Left lung (tissue), 10 donors: ENCODE data around the gene B2M. TPM values are rescaled to one million over a fixed set of nuclear protein-coding genes. Genes with fewer than 3 reads are reported as not detected.

ENCODE experiments used
- ATAC-seq: fragments of 200-7000 bp; cut with Tn5 transposase; one replicate; pipeline ENCODE4 v1.9.1; 2020; ENCODE audit warnings: moderate library complexity
- DNase-seq, 4 donors: peaks; one replicate each; pipeline ENCODE4 v3.0.0-alpha.2; 2013 to 2020
- H3K27ac ChIP-seq, 2 donors: fragments of 200-600 bp; sonication (generic) in 1 of 2; one replicate each; pipeline versions ENCODE4 v1.5.0 to v1.8.0; 2020 to 2021
- H3K27me3 ChIP-seq, 2 donors: fragments of 200-600 bp; sonication (generic) in 1 of 2; one replicate each; pipeline versions ENCODE4 v1.5.0 to v1.8.0; 2020 to 2021
- H3K36me3 ChIP-seq, 2 donors: fragments of 200-600 bp; sonication (generic) in 1 of 2; one replicate each; pipeline versions ENCODE4 v1.5.0 to v1.8.0; 2020 to 2021
- H3K4me1 ChIP-seq, 2 donors: fragments of 200-600 bp; one replicate each; pipeline ENCODE4 v1.8.0; 2021
- H3K4me3 ChIP-seq, 2 donors: fragments of 200-600 bp; sonication (generic) in 1 of 2; one replicate each; pipeline versions ENCODE4 v1.5.0 to v1.8.0; 2020 to 2021; ENCODE audit warnings: mild to moderate bottlenecking in 1 of 2
- H3K9me3 ChIP-seq, 2 donors: fragments of 200-600 bp; sonication (generic) in 1 of 2; one replicate each; pipeline versions ENCODE4 v1.5.0 to v1.8.0; 2020 to 2021
- CTCF ChIP-seq, 2 donors: fragments of 200-600 bp; sonication (generic) in 1 of 2; IDR thresholded peaks; one replicate each; pipeline versions ENCODE4 v1.5.0 to v1.8.0; 2021; ENCODE audit warnings: antibody characterized with exemption in 2 of 2
- intact Hi-C, 2 donors: fragments of 100-400 bp; cut with DNase I; formaldehyde crosslinking; loops; one replicate each; pipeline versions ENCODE4 v1.11.2 to v1.14.2; 2022
- polyA plus RNA-seq, 6 donors: library from polyadenylated mRNA; unstranded; fragments of 120-200 nt; gene quantifications; one replicate each; pipeline ENCODE4 v1.2.1, GENCODE V29; 2013; ENCODE audit not compliant: insufficient read length in 6 of 6
- total RNA-seq, 2 donors: library from RNA; stranded (reverse); fragmentation: NEBNext Ultra II Directional; extraction: Animal tissue kit (Norgen Biotek cat#: 25700); gene quantifications; one replicate each; pipeline ENCODE4 v1.2.1, GENCODE V29; 2021
- donor health status: DM: no; HTN: yes; CAD: no.
- donor health status: DM: no; HTN: no; CAD: no.

Gene B2M
- total and polyA plus RNA-seq, 8 donors = 1,154 to 5,072 (median 1,442) TPM

GRCh38 chr15:44715797-44716334 is 4.5 kb downstream of the B2M start:
- peak overlapping the region in 1 of 2 donors; percentile 18 for H3K27ac ChIP-seq

GRCh38 chr15:44716983-44717602 is 5.8 kb downstream of the B2M start:
- no peak for TF ChIP-seq CTCF (IDR thresholded peaks at IDR 0.05)
- H3K9me3 ChIP-seq = no peaks in the 10 kb centered on the region
- intact Hi-C loops = no loop called here
- no peak overlapping the region for H3K27ac ChIP-seq
- H3K4me3 ChIP-seq = no peak overlapping the region
- DNase-seq = no peak
- H3K4me1 ChIP-seq = peaks cover 23 to 75% of the 10 kb centered on the region in 2 donors
- no peaks in the 10 kb centered on the region for H3K27me3 ChIP-seq
- no peak for ATAC-seq
- H3K36me3 ChIP-seq = peaks cover 0 to 77% of the 10 kb centered on the region in 2 donors

More at GRCh38 chr15:44715797-44716334, 4.5 kb downstream of the B2M start:
- Histone ChIP-seq H3K4me1 (peaks cover 23 to 75% of the 10 kb centered on the region in 2 donors), H3K36me3 (peaks cover 0 to 77% of the 10 kb centered on the region in 2 donors), H3K27me3 (no peaks in the 10 kb centered on the region), H3K9me3 (no peaks in the 10 kb centered on the region), H3K4me3 (peak overlapping the region in 1 of 2 donors; percentile 92)
- intact Hi-C loops = no loop called here
- TF ChIP-seq CTCF (IDR thresholded peaks at IDR 0.05) = no peak
- no peak for DNase-seq
- ATAC-seq = no peak

GRCh38 chr15:44718180-44718926 is 7.0 kb downstream of the B2M start:
- H3K27ac ChIP-seq = peak overlapping the region in 1 of 2 donors; percentile 13
- H3K4me3 ChIP-seq = no peak overlapping the region
- intact Hi-C loops = no loop called here
- H3K27me3 ChIP-seq = no peaks in the 10 kb centered on the region
- ATAC-seq (no peak), DNase-seq (no peak)
- peaks cover 0 to 71% of the 10 kb centered on the region in 2 donors for H3K36me3 ChIP-seq
- no peaks in the 10 kb centered on the region for H3K9me3 ChIP-seq
- no peak for TF ChIP-seq CTCF (IDR thresholded peaks at IDR 0.05)
- H3K4me1 ChIP-seq = peaks cover 23 to 86% of the 10 kb centered on the region in 2 donors

GRCh38 chr15:44718927-44719292 is 7.6 kb downstream of the B2M start:
- H3K4me3 ChIP-seq = no peak overlapping the region
- H3K36me3 ChIP-seq = peaks cover 0 to 66% of the 10 kb centered on the region in 2 donors
- H3K27ac ChIP-seq = peak overlapping the region in 1 of 2 donors; percentile 33
- intact Hi-C loops = no loop called here
- no peaks in the 10 kb centered on the region for H3K9me3 ChIP-seq
- peaks cover 23 to 86% of the 10 kb centered on the region in 2 donors for H3K4me1 ChIP-seq
- DNase-seq = no peak
- no peaks in the 10 kb centered on the region for H3K27me3 ChIP-seq
- no peak for ATAC-seq
- TF ChIP-seq CTCF (IDR thresholded peaks at IDR 0.05) = no peak
